ENCODE data around the gene PFKFB1.

- TF ChIP-seq POLR2A (IDR thresholded peaks at IDR 0.05) = no peak
- no peak for TF ChIP-seq CTCF (IDR thresholded peaks at IDR 0.05)
- TF ChIP-seq POLR2AphosphoS5 (IDR thresholded peaks at IDR 0.05; ENCODE audit: insufficient read depth in 1 of 2, low read depth in 1 of 2) = no peak
Measured at GRCh38 chrX:54961750-54962149, 32.2 kb downstream of the PFKFB1 start.
